Keratinocyte (primary cell): ENCODE results near the gene HOXA1. TPM values are rescaled to one million over a fixed set of nuclear protein-coding genes. Genes with fewer than 3 reads are reported as not detected.

Source experiments
- DNase-seq: peaks from one replicate; pipeline ENCODE4 v3.0.0-alpha.2; 2011; ENCODE audit warnings: low read depth, missing footprints, low spot score
- FAIRE-seq: peaks from 2 replicates; lab custom pipeline; 2011; peaks lifted over from hg19 to GRCh38; lab: Jason Lieb, UNC
- H2AFZ ChIP-seq: 2 replicates; pipeline ENCODE4 v1.6.0; 2012; ENCODE audit warnings: low read length, control low read depth, inconsistent platforms; ENCODE audit not compliant: control insufficient read depth
- H3K27ac ChIP-seq: 2 replicates; pipeline ENCODE4 v1.5.1; 2011; ENCODE audit warnings: low read length; ENCODE audit not compliant: control insufficient read depth, insufficient read depth
- H3K27me3 ChIP-seq: 3 replicates; pipeline ENCODE4 v1.6.0; 2011; ENCODE audit warnings: low read length; ENCODE audit not compliant: control insufficient read depth, insufficient read depth; ENCODE audit errors: extremely low read depth
- H3K36me3 ChIP-seq, 2 experiments: 2 replicates in 1 of 2; 3 replicates in 1 of 2; pipeline ENCODE4 v1.5.1; 2011; ENCODE audit warnings: low read length in 2 of 2, mild to moderate bottlenecking in 1 of 2; ENCODE audit not compliant: control insufficient read depth in 2 of 2, insufficient read depth in 2 of 2; ENCODE audit errors: extremely low read depth in 1 of 2
- H3K4me1 ChIP-seq: 3 replicates; pipeline ENCODE4 v1.5.1; 2011; ENCODE audit warnings: low read length; ENCODE audit not compliant: control insufficient read depth, insufficient read depth; ENCODE audit errors: extremely low read depth
- H3K4me2 ChIP-seq: 3 replicates; pipeline ENCODE4 v1.6.0; 2011; ENCODE audit warnings: low read depth, low read length; ENCODE audit not compliant: control insufficient read depth, insufficient read depth; ENCODE audit errors: extremely low read depth
- H3K4me3 ChIP-seq, 3 experiments: fragments of 200-600 bp in 1 of 3; sonication (generic) in 1 of 3; 2 replicates in 2 of 3; 3 replicates in 1 of 3; pipeline ENCODE4 v1.5.1; 2011 to 2016; ENCODE audit warnings: low read length in 3 of 3, mild to moderate bottlenecking in 3 of 3, control low read depth in 2 of 3, inconsistent platforms in 1 of 3, low read depth in 1 of 3, mixed read lengths in 1 of 3, mixed run types in 1 of 3, moderate library complexity in 1 of 3; ENCODE audit not compliant: control insufficient read depth in 2 of 3, insufficient read depth in 2 of 3; ENCODE audit errors: extremely low read depth in 1 of 3
- H3K79me2 ChIP-seq: 2 replicates; pipeline ENCODE4 v1.6.0; 2012; ENCODE audit warnings: low read length; ENCODE audit not compliant: control insufficient read depth, insufficient read depth
- H3K9ac ChIP-seq: 3 replicates; pipeline ENCODE4 v1.6.0; 2011; ENCODE audit warnings: low read length; ENCODE audit not compliant: control insufficient read depth, insufficient read depth; ENCODE audit errors: extremely low read depth
- H3K9me1 ChIP-seq: 3 replicates; pipeline ENCODE4 v1.6.0; 2011; ENCODE audit warnings: low read length; ENCODE audit not compliant: control insufficient read depth, insufficient read depth; ENCODE audit errors: extremely low read depth
- H3K9me3 ChIP-seq: 2 replicates; pipeline ENCODE4 v1.5.1; 2012; ENCODE audit warnings: low read depth, low read length; ENCODE audit not compliant: control insufficient read depth
- H4K20me1 ChIP-seq: 3 replicates; pipeline ENCODE4 v1.6.0; 2011; ENCODE audit warnings: low read length; ENCODE audit not compliant: control insufficient read depth, insufficient read depth; ENCODE audit errors: extremely low read depth
- EZH2 ChIP-seq: IDR thresholded peaks from one replicate; pipeline ENCODE4 v1.6.1; 2012; ENCODE audit warnings: inconsistent platforms, mild to moderate bottlenecking, low read length, moderate library complexity
- dilution Hi-C: fragments of 300-500 bp; cut with MboI; formaldehyde crosslinking; loops from one replicate; pipeline ENCODE4 v1.7.0; 2020; ENCODE audit warnings: low sequenced_read_pairs; ENCODE audit not compliant: extremely low pct_ligation_motif_present
- polyA plus RNA-seq, 5 experiments: library from polyadenylated mRNA; depleted of rRNA in 3 of 5; stranded (reverse) in 3 of 5; stranded (forward) in 1 of 5; unstranded in 1 of 5; fragments of >200 nt; gene quantifications; 1 replicate in 1 of 5; 2 replicates in 3 of 5; 3 replicates in 1 of 5; pipeline versions ENCODE4 v1.2.1 to v1.2.3, GENCODE V29; 2011 to 2012; ENCODE audit warnings: missing spikeins in 2 of 5, low read depth in 1 of 5, low replicate concordance in 1 of 5
- TF ChIP-seq, protein P1 (sequence below), 3 experiments: IDR thresholded peaks in 1 of 3; conservative IDR thresholded peaks in 1 of 3; optimal IDR thresholded peaks in 1 of 3; 2 replicates in 2 of 3; 3 replicates in 1 of 3; pipeline versions ENCODE3 to v1.5.1; 2011; ENCODE audit warnings: low read length in 3 of 3, mild to moderate bottlenecking in 3 of 3, moderate library complexity in 2 of 3, control low read depth in 1 of 3, inconsistent platforms in 1 of 3; ENCODE audit not compliant: insufficient read depth in 2 of 3; ENCODE audit errors: extremely low read depth in 1 of 3

Gene HOXA1
- polyA plus RNA-seq, 1 donor (not counting 4 experiments of a cell fraction or from before 2014, with no cell fraction given) = 11.9 TPM

DNA sequence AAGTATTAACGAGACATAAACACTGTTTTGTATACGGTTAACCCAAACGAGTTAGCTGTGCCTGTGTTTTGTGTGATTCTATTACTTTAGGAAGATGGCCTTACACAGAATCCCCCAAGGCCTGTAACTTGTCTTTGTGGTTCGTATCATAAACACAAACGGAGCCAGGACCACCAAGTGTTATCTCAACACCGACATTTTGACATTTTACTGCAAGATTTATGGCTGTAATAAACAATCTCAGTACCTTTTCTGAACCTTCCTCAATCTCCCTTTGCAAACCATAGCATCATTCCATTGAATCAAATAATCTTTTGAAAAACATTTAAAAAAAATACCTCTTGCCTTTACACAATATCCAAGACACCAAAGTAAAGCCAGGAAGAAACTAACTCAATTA is 37.2 kb upstream of the HOXA1 start:
- no peaks in the 10 kb centered on the region for H3K36me3 ChIP-seq
- no peaks in the 10 kb centered on the region for H4K20me1 ChIP-seq
- no peak overlapping the region for H3K27ac ChIP-seq
- peaks cover 44% of the 10 kb centered on the region for H3K4me1 ChIP-seq
- no peaks in the 10 kb centered on the region for H3K9me3 ChIP-seq
- TF ChIP-seq EZH2 = no peak
- TF ChIP-seq, protein P1, sequence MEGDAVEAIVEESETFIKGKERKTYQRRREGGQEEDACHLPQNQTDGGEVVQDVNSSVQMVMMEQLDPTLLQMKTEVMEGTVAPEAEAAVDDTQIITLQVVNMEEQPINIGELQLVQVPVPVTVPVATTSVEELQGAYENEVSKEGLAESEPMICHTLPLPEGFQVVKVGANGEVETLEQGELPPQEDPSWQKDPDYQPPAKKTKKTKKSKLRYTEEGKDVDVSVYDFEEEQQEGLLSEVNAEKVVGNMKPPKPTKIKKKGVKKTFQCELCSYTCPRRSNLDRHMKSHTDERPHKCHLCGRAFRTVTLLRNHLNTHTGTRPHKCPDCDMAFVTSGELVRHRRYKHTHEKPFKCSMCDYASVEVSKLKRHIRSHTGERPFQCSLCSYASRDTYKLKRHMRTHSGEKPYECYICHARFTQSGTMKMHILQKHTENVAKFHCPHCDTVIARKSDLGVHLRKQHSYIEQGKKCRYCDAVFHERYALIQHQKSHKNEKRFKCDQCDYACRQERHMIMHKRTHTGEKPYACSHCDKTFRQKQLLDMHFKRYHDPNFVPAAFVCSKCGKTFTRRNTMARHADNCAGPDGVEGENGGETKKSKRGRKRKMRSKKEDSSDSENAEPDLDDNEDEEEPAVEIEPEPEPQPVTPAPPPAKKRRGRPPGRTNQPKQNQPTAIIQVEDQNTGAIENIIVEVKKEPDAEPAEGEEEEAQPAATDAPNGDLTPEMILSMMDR (optimal IDR thresholded peaks at IDR 0.05 in 1 of 3, IDR thresholded peaks at IDR 0.05 in 1 of 3, conservative IDR thresholded peaks at IDR 0.05 in 1 of 3; ENCODE audit: extremely low read depth in 1 of 3, insufficient read depth in 2 of 3, low read length in 3 of 3) = no peak
- H3K27me3 ChIP-seq = no peaks in the 10 kb centered on the region
- no peak overlapping the region for H2AFZ ChIP-seq
- peaks cover 13% of the 10 kb centered on the region for H3K79me2 ChIP-seq
- no peaks in the 10 kb centered on the region for H3K9me1 ChIP-seq
- dilution Hi-C loops = no loop called here
- FAIRE-seq (no peak), DNase-seq (no peak)
- H3K4me3 ChIP-seq = no peak overlapping the region
- no peak overlapping the region for H3K9ac ChIP-seq
- no peak overlapping the region for H3K4me2 ChIP-seq

DNA sequence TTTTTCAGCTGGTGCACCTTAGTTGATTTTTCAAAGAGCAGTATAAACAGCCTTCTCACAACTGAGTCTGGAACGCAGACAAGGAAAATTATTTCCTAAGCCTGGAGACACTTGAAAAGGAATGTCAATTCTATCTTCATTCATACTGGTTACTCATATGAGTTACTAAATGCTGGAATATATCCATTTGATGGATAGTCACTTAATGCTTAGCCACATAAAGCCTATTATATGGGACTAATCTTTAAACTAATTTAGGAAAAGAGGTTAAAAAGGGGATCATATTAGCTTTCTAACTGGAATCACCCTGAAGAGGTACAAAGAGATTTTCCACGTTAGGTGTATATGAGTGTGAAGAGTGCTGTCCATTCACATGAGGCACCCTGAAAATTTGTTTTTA is 36.4 kb upstream of the HOXA1 start:
- Histone ChIP-seq H3K9me3 (no peaks in the 10 kb centered on the region), H3K9me1 (no peaks in the 10 kb centered on the region), H2AFZ (no peak overlapping the region), H3K4me1 (peaks cover 44% of the 10 kb centered on the region), H3K9ac (no peak overlapping the region), H3K4me2 (no peak overlapping the region), H4K20me1 (no peaks in the 10 kb centered on the region), H3K79me2 (peaks cover 13% of the 10 kb centered on the region), H3K36me3 (no peaks in the 10 kb centered on the region), H3K27ac (no peak overlapping the region), H3K27me3 (no peaks in the 10 kb centered on the region), H3K4me3 (no peak overlapping the region)
- dilution Hi-C loops = no loop called here
- FAIRE-seq (no peak), DNase-seq (no peak)
- TF ChIP-seq EZH2 = no peak
- TF ChIP-seq, protein P1 (optimal IDR thresholded peaks at IDR 0.05 in 1 of 3, IDR thresholded peaks at IDR 0.05 in 1 of 3, conservative IDR thresholded peaks at IDR 0.05 in 1 of 3; ENCODE audit: extremely low read depth in 1 of 3, insufficient read depth in 2 of 3, low read length in 3 of 3) = no peak
